GM12872 (cell line): ENCODE data around the gene SUFU.

ENCODE experiments used
- TF ChIP-seq, protein P1 (sequence below): IDR thresholded peaks from 3 replicates; pipeline ENCODE4 v1.5.1; 2011; ENCODE audit warnings: low read depth, mild to moderate bottlenecking, low read length, moderate library complexity; ENCODE audit not compliant: insufficient read depth

SUFU gene

DNA sequence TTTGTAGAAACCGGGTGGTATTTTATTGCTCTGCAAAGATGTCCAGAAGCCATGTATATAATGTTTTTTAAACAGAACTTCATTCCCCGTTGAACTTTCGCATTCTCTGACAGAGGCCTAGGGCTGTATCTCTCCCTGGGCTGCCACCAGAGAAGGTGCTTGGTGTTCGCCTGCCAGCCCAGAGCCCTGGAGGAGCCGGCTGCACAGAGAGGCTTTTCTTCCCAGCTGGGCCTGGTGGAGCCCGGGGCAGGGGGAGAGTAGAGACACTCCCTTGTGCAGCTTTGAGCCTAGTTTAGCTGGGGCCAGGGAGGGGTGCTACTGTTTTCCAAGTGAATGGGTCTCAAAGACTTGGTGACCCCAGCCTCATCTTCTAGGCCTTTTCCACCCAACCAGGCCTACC is 126.9 kb downstream of the SUFU start:
- TF ChIP-seq, protein P1, sequence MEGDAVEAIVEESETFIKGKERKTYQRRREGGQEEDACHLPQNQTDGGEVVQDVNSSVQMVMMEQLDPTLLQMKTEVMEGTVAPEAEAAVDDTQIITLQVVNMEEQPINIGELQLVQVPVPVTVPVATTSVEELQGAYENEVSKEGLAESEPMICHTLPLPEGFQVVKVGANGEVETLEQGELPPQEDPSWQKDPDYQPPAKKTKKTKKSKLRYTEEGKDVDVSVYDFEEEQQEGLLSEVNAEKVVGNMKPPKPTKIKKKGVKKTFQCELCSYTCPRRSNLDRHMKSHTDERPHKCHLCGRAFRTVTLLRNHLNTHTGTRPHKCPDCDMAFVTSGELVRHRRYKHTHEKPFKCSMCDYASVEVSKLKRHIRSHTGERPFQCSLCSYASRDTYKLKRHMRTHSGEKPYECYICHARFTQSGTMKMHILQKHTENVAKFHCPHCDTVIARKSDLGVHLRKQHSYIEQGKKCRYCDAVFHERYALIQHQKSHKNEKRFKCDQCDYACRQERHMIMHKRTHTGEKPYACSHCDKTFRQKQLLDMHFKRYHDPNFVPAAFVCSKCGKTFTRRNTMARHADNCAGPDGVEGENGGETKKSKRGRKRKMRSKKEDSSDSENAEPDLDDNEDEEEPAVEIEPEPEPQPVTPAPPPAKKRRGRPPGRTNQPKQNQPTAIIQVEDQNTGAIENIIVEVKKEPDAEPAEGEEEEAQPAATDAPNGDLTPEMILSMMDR = no peak

DNA sequence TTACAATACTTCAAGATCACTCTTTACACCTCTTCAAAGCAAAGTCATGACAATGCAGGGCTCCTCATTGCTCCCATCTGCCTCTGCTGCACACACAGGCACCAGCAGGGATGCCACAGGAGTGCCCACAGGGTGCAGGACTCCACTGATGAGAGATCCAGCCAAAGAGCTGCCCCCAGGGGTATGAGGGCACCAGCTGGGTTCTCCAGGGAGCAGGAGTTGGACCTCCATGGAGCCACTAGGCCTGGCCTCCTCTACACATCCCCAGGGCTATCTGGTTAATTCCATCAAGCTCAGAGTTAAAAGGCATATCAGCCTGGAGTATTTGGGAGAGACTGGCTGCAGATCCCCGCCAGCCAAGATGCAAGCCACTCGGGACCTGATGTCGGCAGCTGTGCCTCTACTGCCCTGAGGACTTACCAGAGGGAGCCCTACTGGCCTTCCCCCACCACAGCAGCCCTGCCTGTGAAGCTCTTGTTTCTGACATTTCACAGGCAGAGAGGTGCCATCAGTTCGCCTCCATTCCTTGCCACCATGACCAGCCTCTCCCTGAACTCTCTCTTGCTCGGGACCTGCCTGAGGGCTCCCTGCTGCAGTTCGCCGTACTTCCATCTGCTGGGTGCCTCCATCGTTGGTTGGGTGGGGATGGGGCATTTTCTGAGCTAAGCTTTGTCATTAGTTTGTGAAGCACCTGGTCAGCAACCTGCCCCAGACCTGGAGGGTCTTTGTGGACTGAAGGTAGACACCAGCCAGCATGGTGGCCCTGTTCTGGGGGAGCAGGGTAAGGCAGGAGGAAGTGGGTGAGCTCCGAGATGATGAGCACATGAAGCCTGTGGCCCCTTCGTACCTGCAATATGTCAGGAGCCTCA is 128.0 kb downstream of the SUFU start:
- TF ChIP-seq, protein P1 = no peak

DNA sequence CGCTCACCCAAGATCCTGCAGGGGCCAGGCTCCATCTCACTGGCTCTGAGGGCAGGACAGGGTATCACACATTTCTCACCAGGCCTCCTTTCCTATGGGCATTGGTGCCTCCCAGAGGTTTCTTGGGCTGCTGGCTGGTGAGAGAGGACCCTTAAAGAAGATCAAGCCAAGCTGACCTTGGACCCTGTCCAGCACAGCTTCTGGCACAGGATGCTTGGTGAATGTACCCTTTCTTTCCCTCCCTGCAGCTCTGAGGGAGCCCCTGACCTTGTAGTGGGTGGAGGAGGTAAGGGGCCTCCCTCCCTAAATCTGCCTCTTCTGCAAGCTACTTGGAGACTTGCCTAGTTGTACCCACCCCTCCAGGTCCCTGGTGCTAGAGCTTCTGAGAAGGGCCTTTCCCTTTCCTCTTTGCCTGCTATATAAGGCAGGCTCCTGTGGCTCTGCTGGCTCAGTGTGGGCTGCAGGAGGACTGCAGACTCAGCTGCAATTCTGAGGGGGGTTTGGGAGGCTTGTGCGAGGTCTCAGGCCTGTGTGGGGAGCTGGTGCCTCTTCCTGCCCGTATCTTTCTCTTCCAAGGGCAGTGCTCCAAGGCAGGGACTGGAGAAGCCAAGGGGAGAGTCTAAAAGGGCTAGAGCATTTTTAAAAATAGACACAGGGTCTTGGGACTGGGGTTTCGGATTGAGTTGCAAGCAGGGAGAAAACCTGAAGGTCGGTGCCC is 128.8 kb downstream of the SUFU start:
- TF ChIP-seq, protein P1 = no peak

DNA sequence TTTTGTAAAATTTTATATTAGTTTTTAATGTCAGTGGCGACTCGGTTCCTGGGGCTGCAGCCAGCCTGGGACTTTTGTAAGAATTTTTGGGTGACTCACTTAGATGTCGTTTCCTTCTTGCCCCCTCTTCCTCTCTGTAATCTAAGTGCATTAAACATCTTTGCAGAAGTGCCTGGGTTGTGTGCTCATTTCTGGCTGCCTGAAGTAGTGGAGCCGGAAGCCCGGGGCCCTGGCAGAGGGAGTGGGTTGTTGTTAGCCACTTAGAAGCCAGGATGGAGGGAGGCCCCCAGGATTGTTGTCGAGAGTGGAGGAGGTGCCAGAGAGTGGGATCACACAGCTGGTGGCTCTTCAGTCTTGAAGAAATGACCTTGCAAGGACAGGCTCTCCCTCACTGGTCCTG is 129.5 kb downstream of the SUFU start:
- TF ChIP-seq, protein P1 = no peak

DNA sequence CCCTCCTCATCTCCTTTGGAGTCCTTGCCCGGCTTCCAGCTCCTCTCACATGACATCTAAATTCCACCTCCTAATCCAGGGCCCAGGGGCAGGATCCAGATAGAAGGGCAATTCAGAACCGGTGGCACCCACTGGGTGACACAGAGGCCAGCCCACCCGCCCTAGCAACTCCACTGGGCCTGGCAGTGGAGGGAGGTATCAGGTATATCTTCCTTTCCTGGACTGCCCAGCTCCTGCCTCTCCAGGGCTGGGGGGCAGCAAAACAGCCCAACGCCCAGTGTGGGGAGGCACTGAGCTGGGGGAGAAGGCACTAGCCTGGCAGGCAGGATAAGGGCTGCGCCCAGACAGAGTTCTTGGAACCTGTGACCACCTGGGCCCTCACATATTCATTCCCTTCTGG is 130.1 kb downstream of the SUFU start:
- TF ChIP-seq, protein P1 = no peak

DNA sequence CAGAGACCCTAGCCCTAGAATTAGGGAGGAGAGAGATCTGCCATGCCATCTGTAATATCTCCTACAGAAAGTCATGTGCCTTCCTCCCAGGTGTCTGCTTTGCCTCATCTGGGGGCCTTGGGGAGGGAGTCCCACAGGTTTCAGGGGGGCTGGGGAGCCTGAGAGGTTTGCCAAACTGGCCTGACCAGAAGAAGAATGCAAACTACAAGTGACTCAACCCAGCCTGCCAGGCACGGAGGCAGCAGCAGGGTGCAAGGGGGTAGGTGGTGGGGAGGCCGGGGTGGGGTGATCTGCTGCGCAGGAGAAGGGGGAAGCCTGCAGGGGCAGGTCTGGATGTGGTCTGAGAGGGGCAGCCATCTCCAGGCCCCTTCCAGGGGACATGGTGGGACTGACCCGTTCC is 130.9 kb downstream of the SUFU start:
- TF ChIP-seq, protein P1 = no peak

DNA sequence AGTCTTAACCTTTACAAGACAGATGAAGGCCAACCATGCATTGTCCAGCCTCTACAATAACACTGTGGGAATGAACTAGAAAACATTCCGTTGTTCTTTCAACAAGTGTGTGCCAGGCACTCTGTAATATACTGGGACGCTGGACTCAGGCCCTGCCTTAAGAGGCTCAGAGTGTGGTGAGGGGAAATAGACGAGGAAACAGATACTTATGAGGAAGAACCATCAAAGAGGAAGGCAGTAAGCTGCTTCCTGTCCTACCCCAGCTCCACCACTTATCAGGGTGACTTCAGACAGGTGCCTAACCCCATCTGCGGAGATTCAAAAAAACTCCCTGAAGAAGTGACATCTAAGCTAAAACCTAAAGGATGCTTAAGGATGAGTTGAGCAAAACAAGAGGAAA is 131.6 kb downstream of the SUFU start:
- TF ChIP-seq, protein P1 = no peak
